HG02981 (cell line): Measurements from ENCODE around the gene LRCH1.

ENCODE experiments used
- ATAC-seq: cut with Tn5 transposase; IDR thresholded peaks from one replicate; pipeline ENCODE4 v1.9.1; 2021; ENCODE audit warnings: mild to moderate bottlenecking, moderate library complexity; ENCODE audit not compliant: unreplicated experiment

LRCH1 gene

GRCh38 chr13:46612267-46612666, 59.3 kb downstream of the LRCH1 start:
- ATAC-seq = no peak

GRCh38 chr13:46613409-46614049, 60.6 kb downstream of the LRCH1 start:
- no peak for ATAC-seq

- ATAC-seq = no peak
These were observed 61.6 kb downstream of the LRCH1 start for GRCh38 chr13:46614582-46614981.

GRCh38 chr13:46615888-46616531, 63.0 kb downstream of the LRCH1 start:
- ATAC-seq = no peak

GRCh38 chr13:46617229-46617721, 64.3 kb downstream of the LRCH1 start:
- no peak for ATAC-seq

GRCh38 chr13:46617885-46618284, 64.9 kb downstream of the LRCH1 start:
- ATAC-seq = no peak

GRCh38 chr13:46618694-46619254, 65.8 kb downstream of the LRCH1 start:
- no peak for ATAC-seq

GRCh38 chr13:46620029-46620428, 67.1 kb downstream of the LRCH1 start:
- ATAC-seq = no peak

GRCh38 chr13:46620471-46620870, 67.5 kb downstream of the LRCH1 start:
- no peak for ATAC-seq

GRCh38 chr13:46621133-46621532, 68.2 kb downstream of the LRCH1 start:
- no peak for ATAC-seq

- ATAC-seq = no peak
These were observed 69.0 kb downstream of the LRCH1 start for GRCh38 chr13:46621792-46622629.

GRCh38 chr13:46622630-46623256, 69.8 kb downstream of the LRCH1 start:
- ATAC-seq = no peak

GRCh38 chr13:46624353-46624752, 71.4 kb downstream of the LRCH1 start:
- ATAC-seq = no peak

GRCh38 chr13:46624821-46625220, 71.9 kb downstream of the LRCH1 start:
- no peak for ATAC-seq

- no peak for ATAC-seq
These were observed 74.5 kb downstream of the LRCH1 start for GRCh38 chr13:46627462-46627861.

- no peak for ATAC-seq
These were observed 75.8 kb downstream of the LRCH1 start for GRCh38 chr13:46628622-46629365.

GRCh38 chr13:46629811-46630413, 76.9 kb downstream of the LRCH1 start:
- no peak for ATAC-seq

- ATAC-seq = no peak
These were observed 77.6 kb downstream of the LRCH1 start for GRCh38 chr13:46630431-46631178.

GRCh38 chr13:46631179-46631542, 78.2 kb downstream of the LRCH1 start:
- ATAC-seq = no peak
